T-helper 1 cell treated with Interleukin-12 subunit alpha and Interleukin-12 subunit beta and Interleukin-4 antibody, amounts not matched to agents 30 ng/mL and 1 ng/mL, for 36 hours (primary cell): ENCODE measurements around the gene COL4A4. TPM values are rescaled to one million over a fixed set of nuclear protein-coding genes. Genes with fewer than 3 reads are reported as not detected.

ENCODE experiments used
- intact Hi-C: fragments of 100-400 bp; cut with micrococcal nuclease; formaldehyde crosslinking; loops from one replicate; pipeline ENCODE4 v1.15.1; 2024
- total RNA-seq: library from RNA; stranded (reverse); gene quantifications from 2 replicates; pipeline ENCODE4 v1.2.3, GENCODE V29; 2022

The COL4A4 gene
- total RNA-seq, 1 donor from 2014 or later, result not detected

DNA sequence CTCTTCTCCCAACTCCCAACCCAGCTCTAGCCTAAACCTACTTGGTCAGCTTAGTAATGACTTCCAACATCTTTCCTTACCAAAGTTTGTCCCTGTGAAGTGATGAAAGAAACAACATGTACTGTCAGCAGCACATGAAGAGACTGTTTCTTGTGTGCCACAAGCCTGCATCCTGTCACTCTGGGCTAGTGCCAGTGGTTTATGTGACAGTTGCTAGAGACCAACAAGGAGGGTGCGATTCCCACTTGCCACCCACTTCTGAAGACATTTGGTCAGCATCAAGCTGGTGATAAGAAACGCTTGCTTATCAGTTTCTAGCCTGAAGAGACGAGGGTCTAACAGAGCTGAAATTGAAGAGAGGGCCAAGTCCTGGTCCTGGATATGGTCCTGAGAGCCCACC, 132.6 kb downstream of the COL4A4 start:
- intact Hi-C loops, result no loop called here

DNA sequence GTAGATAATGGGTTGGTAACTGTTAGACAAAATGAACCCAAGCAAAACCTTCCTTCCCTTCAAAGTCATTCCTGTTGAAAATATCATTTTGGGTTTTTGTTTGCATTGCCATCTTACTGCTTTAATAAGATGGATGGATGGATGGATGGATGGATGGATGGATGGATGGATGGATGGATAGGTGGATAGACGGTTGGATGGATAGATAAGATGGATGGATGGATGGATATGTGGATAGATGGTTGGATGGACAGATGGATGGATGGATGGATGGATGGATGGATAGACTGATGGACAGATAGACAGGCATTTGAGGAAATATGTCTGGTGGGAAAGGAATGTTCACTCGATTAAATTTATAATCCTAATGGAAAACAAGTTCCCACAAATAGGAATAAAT, 133.2 kb downstream of the COL4A4 start:
- intact Hi-C loops, result no loop called here

DNA sequence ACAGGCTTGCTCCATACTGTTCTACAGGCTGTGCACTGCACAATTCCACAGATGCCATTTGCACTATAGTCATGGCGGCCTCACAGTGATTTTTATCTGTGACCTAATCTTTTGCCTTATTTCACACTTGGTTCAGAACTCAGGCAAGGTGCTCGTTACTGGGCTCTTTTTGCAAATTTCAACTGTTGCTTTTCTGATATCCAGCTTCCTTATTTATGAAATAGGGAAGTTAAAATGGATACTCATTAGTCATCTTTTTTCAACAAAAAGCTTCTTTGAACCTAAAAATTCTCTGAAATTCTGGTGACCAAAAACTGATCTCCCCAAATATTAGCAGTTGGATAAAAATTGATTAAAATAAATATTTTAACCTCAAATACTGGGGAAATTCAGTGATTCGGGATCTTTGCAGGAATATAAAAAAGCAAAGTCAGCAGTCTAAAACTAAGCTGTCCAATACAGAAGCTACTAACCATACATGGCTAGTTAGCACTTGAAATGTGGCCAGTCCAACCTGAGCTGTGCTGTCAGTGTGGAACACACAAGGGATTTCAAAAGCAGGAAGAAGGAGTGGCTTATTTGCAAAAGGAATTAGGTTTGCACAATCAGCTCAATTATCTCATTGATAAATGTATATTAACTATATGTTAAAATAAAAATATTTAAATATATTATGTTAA, 134.4 kb downstream of the COL4A4 start:
- intact Hi-C loops, result no loop called here

DNA sequence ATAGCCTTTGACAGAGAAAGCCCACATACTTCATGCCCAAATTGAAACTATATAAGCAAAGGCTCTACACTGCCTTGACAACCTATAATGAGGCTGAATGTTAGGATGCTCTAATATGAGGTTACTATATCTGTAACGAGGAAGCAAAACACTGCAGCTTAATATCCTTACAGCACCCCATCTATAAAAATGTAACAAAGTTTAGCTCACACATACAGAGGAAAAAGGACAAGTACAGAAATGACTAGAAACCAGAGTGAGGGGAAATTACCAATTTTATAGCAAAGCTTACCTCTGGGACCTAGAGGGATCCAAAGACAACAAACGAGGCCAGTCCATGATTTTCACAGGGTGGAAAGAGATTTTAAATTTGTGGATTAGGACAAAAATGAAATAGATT, 138.5 kb downstream of the COL4A4 start:
- intact Hi-C loops, result no loop called here

DNA sequence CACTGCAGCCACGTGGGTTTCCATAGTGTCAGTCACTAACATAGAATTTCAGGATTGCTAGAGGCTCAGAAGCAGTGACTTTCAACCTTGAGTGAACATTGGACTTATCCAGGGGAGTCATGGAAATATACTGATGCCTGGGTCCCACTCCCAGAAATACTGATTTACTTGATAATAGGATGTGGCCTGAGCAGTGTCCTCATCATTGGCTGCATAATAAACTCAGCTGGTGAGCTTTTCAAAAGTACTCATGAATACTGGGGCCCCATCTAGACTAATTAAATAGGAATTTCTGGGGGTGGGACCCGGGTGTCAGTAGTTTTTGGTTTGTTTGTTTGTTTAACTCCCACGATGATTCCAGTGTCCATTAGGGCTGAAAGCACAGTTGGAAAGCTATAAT, 141.4 kb downstream of the COL4A4 start:
- intact Hi-C loops, result no loop called here

DNA sequence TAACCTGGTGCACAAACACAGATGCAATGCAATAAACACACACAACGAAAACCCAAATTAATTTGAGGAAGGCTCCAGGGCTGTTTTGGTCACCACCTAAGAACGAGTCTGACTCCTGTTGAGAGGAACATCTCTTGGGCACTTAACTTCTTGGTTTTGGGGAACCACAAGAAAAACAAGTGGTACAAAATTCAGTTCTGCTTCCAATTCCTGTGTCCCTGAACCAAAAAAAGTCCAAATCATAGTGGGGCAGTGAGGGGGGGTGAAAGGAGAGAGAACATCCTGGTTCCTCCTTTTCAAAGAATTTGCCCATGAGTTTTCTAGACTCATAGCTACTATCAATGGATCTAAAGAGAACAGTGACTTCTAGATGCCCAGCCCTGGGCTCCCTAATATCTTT, 143.6 kb downstream of the COL4A4 start:
- intact Hi-C loops, result no loop called here

DNA sequence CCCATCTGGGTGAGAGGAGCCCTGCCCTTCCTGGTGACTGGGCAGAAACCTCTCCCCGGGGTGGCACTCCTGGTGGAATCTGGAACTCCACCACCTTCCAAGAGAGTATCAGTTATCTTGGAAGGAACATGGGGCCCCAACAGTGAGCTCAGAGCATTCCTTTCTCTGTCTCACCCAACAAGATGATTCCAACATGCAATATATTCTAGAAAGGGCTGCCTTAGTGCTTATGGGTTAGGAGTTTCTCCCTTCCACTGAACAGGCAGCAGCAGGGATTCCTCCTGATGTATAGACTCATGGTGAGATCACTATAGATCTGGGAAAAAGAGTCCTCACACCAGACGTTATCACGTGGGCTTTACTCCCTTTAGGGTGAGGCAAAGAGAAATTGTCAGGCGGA, 147.1 kb downstream of the COL4A4 start:
- intact Hi-C loops, result no loop called here

DNA sequence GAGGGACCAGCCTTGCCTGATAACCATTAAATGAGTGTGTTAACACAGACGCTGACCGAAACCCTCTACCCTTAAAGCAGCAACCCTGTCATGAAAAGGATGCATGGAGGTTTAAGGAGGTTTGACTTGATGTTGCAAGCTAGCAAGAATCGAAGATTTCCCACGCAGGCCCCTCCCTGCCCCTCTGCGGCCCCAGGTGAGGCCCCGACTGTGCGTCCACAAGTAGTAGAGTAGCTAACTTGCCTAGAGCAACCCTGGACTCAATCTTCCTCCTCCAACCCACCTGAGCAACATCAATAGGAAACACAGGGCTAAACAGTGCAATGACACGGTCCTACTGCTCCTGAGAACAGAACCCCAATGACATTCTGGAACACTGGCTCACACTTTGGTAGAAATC, 150.1 kb downstream of the COL4A4 start:
- intact Hi-C loops, result no loop called here

DNA sequence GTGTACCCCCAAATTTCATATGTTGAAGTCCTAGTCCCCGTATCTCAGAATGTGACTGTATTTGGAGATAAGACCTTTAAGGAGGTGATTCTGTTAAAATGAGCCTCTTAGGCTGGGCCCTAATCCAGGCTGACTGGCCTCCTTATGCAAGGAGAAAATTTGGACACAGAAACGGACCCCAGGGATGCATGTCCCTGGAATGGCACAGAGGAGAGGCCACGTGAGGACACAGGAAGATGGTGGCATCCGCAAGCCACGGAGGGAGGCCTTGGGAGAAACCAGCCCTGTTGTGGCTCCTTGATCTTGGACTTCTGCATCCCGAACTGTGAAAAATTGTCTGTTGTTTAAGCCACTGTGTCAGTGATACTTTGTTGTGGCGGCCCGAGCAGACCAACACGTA, 150.7 kb downstream of the COL4A4 start:
- intact Hi-C loops, result no loop called here

DNA sequence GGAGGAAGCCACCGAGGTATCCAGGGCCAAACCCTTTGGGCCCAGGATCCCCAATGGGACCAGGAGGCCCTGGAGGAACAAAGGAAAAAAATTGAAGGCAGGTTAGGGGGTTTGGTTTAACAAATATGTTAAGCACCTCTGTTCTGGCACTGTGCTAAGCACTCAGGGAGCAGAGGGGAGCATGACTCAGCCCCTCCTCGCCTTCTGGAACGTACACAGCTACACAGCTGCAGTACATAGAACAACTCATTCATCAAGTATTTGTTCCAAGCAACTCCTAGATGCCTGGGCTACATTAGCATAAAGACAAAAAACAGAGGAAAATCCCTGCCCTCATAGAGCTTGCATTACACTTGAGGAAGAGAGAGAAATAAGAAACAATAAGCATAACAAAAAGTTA, 153.6 kb downstream of the COL4A4 start:
- intact Hi-C loops, result no loop called here

DNA sequence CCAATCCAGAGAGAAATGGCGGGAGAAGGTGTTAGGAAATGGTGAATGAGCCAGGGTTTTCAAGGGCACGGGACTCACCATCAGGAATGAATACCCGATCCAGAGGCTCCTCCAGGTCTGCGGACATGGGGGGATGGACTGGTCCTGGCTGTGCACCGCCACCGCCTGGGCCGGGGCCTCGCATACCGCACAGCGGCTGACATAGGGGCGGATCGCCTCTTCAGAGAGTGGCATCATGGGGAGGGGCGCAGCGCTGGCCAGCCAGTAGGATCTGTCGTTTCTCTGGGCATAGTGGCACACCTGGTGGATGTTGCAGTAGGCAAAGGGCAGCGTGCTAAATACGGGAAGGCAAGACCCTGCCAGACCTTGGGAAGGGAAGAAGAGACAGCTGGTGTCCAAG, 156.1 kb downstream of the COL4A4 start:
- intact Hi-C loops, result no loop called here

DNA sequence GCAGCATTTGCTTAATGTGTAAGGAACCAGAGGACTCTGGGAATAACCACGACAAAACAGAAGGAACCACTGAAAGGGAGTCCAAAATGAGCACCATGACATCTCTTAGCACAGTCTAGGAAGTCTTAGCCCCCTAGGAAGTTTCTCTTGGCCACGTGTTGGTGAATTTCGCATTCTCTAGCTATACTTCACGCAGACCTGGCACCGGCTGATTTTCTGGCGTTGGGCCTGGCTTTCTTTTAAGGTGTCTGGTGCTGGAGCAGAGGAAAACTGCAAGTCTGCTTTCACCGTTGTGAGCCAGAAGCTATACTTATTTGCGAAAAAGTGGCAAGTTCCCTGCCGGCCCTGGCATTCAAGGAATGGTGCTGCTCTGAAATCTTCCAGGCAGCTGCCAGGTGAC, 156.9 kb downstream of the COL4A4 start:
- intact Hi-C loops, result no loop called here

DNA sequence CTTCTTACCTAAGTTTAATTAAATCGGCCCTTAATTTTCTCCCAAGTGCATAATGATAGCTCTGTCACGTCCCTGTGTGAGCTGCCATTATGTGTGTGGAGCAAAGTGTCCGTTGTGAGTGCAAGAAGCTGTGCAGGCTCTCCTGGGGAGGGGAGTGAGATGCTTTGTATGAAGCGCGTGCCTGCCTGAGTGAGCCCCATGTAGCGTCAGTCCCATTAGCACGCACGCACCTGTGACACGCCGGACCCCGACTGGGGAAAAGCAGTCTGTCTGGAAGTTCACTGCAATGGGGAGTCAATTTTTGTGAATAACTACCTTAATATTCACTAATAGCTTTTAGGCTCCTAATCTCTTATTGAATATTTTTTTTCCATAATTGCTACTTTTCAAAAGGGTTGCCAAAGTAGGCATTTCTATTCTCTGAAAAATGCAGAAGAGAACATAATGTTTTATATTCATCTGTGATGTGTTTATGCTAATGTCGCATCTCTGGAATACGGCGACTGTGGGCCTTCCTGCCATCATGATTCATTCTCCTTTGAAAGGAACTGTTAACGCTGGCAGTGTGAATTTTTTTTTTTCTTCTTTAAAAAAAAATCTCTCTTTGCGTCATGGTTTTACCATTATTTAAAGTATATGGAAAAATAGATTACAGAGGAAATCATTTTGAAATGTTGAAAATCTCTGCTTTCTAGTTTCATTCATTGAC, 157.7 kb downstream of the COL4A4 start:
- intact Hi-C loops, result no loop called here

DNA sequence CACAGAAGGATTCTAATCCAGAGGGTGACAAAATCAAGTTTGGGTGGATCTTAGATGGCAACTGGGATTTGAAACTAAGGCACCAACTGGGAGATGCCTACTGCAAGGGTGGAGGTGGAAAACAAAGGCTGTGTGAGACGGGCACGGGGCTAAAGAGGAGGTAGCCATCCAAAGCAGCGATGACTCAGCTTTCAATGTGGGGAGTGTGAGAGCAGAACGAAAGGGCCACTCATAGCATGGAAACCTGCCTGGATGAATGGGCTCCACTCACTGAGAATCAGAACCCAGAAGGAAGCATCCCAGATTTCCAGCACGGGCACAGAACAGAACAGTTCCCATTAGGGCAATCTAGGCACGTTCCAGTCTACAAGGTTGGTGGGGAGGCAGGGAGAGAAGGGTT, 159.5 kb downstream of the COL4A4 start:
- intact Hi-C loops, result no loop called here

DNA sequence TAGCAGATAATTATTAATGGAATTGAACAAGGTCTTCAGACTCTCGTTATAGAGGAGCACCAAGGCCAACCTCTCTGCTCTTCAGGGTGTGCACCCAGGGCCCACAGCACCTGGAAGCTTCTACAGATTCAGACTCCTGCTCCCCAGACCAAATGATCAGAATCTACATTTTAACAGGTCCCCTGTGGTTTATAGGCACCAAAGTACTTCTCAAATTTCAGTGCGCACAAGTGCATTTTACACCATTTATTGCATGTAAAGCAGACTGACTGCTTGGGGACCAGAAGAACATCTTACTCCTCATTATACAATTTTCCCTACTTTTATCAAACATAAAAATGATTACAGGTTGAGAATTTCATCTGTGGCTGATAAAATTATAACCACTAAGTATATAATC, 163.9 kb downstream of the COL4A4 start:
- intact Hi-C loops, result no loop called here

DNA sequence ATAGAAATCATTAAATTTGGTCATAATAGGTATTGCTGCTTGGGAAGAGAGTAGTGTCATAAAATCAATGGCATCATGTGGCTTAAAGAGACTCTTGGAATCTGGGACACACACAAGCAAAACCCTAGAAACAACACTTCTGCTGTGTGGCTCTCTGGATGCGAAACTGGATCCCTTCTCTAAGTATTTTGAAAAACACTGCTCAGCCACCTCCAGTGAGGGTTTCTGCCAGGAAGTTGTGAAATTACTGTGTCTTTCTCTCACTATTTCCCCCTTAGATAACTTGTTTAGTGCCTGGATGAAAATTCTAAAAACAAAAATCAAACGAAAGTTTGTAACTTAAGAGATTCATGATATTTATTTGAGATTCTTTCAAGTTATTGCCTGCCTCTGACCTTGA, 164.3 kb downstream of the COL4A4 start:
- intact Hi-C loops, result no loop called here

DNA sequence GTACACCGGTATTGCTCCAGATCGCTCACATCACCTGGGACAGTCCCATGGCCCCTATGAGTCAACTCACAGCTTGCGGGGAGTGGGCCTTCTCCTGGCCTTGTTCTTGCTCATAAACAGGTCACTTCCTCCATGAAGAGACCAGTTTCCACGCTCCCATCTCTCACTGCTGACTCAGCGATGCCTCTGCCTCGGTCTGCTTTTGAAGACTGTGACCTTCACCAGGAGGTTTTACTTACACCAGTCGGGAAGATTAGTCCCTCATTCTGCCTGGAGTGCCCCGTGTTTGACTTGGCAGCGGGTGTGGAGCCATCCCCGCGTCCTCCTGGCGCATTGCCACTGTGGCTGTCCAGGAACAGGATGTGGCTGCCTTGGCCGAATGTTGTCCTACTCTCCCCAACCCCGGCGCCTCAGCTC, 168.4 kb downstream of the COL4A4 start:
- intact Hi-C loops, result no loop called here

DNA sequence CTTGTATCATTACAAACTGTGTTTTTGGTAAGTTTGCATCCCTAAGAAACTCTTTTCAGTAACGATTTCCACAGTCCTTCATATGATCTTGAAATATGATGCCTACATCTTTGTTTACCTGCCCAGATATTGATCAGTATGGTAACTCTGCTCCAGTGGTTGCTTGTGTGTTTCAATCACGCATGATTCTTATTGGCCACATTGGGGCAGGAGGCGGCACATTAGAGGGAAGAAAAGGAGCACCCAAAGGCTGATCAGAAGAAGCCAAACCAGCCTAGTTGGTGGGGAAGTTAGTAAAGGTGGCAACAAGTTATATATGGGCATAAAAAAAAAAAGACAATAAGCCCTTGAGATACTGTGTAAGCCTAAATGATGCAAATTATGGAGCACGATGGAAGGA, 169.2 kb downstream of the COL4A4 start:
- intact Hi-C loops, result no loop called here

DNA sequence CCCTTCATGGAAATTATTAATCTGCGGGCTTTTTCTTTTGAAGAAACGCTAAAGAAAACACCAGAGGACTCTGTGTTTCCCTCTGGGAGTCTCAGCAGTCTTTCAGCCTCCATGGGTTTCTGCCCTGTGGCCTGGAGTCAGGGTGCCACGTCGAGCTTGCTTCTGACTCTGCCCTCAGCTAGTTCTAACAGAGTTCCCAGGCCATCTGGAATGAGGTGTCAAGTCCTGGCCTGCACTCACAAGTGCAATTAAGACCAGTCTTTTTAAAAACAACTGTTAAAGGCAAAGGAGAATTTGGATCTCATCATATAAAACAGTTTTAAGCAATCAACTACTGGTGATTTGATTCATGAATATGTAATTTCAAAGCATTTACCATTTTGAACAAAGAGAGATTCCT, 170.8 kb downstream of the COL4A4 start:
- intact Hi-C loops, result no loop called here

DNA sequence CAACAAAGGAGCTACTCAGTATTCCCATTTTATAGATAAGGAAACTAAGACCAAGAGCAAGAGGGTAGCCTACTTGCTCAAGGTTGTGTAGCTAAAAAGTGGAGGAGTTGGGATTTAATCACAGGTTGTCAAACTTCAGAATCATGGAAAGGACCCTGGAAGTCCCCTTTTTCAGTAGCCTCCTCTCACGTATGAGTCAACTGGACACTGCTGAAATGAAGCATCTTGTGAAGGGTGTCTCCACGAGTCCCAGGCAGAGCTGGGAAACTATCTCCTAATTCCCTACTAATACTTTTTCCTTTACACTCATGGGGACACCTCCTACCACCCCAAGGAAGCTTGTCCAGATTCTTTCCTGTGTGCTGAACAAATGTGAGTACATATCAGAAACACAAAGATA, 172.3 kb downstream of the COL4A4 start:
- intact Hi-C loops, result no loop called here

DNA sequence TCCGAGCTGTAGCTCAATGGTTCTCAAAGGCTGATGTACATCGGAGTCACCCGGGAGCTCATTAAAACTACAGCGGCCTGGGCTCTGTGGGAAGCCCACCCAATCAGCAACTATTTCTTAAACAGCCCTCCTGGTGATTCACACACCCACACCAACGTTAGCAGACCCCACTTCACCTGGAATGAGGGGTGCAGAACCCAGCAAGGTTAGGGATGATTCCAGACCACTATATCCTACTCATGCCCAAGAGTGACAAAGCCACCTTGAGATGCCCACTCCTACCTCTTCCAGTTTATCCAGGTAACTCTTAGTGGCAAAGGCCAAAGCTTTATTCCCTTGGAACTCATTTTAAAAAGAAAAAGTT, 178.4 kb downstream of the COL4A4 start:
- intact Hi-C loops, result loop anchor here (1.0 to 10.0 kb wide), 10 partner anchors 14 to 1703 kb away; no protein-coding TSS in a partner anchor

DNA sequence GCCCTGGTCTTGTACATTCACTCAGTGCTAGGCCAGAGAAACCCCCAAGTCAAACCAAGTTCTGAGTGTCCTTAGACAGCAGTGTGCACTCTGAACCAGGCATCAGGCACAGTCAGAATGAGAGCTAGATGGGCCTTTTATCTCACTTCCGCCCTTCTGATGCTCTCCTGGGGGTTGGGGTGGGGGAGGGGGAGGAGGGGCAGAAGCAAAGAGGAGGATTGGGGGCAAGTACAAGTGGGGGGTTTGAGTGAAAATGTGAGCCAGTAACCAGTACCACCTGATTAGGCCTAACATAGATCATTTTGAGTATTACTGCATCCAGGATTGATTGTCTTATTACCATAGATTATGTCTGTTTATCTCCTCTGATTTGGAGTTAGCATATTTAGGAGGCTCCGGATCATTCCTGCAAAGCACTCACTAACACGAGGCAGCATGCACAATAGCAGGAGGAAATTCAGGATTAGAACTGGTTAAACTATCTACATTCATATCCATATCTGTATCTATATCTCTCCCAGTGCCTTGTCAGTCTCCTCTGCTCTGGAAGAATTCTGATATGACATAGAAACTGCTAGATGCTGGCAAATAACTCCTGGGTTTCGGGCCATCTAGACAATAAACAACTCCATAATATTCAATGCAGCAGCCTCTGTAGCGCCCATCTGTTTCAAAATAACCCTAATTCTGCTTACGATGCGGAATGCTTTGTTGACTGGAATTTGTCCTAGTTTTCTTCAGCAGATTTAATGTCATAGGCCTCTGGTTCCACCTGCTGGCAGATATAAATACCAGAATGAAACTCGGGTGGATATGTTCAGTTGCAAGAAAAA, 179.0 kb downstream of the COL4A4 start:
- intact Hi-C loops, result loop anchor here (1.0 to 10.0 kb wide), 11 partner anchors 14 to 1703 kb away; no protein-coding TSS in a partner anchor
